Breast epithelium (tissue), 3 donors: ENCODE data around the gene SLC22A7.

Experiments used
- CTCF ChIP-seq, 3 donors: fragments of 450-650 bp; IDR thresholded peaks; one replicate each; pipeline ENCODE4 v1.5.1; 2016 to 2017; ENCODE audit warnings: antibody characterized with exemption in 3 of 3, mild to moderate bottlenecking in 3 of 3, moderate library complexity in 3 of 3
- POLR2A ChIP-seq: fragments of 450-650 bp; IDR thresholded peaks from one replicate; pipeline ENCODE4 v1.6.1; 2016; ENCODE audit warnings: antibody characterized with exemption, mild to moderate bottlenecking, moderate library complexity
- POLR2AphosphoS5 ChIP-seq, 3 donors: sonication (generic); formaldehyde crosslinking; IDR thresholded peaks; one replicate each; pipeline ENCODE4 v1.6.1; 2017; ENCODE audit warnings: antibody characterized with exemption in 3 of 3

- TF ChIP-seq POLR2A (no peak), CTCF (IDR thresholded peaks at IDR 0.05) (no peak), POLR2AphosphoS5 (IDR thresholded peaks at IDR 0.05) (no peak)
These were observed 6.8 kb downstream of the SLC22A7 start for GRCh38 chr6:43304882-43305281.
